Measurements from ENCODE around the gene G6PC3.

Gene G6PC3

DNA sequence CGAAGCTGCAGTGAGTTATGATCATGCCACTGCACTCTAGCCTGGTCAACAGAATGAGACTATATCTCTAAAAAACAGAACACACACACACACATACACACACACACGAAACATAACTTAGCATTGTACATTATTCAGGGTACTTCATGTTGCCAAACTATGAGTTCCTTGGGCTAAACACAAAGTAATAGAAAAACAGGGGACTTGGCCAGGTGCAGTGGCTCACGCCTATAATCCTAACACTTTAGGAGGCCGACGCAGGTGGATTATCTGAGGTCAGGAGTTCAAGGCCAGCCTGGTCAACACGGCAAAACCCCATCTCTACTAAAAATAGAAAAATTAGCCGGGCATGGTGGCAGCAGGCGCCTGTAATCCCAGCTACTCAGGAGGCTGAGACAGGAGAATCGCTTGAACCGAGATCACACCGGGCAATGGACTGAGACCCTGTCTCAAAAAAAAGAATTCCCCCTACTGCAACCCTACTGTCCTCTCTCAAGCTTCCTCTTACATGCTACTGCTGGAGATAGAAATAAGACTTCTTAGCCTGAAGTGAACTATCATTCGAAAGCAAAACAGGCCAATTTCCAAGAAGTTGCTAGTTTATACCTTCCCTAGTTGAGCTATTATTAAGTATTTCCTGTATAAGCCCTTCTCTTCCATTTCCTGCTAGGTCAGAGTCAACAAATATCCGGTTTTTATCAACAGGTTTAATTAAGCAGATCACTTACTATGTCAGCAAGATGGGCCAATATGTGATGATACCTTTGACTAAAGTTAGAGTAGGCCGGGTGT lies 11.2 kb upstream of the G6PC3 start:
- in situ Hi-C loops (cut with MboI; ENCODE audit: low sequenced_read_pairs), result no loop called here

DNA sequence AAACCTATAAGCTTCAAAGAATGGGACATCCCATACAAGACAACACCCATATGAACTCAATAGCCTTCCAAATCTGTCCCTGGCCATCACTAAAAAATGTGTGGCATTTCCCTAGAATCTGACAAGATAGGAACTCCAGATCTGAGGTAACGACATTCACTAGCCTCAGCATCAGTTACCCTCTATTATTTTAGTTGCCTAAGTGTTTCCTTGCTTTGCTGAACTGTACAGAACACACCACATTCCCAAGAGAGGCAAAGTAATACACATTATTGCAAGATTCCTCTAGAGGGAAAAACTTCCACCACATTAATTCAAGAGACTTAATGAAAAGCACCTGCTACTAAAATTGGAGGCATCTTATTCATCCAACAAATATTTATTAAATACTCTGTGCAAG lies 9.1 kb upstream of the G6PC3 start:
- in situ Hi-C loops (cut with MboI; ENCODE audit: low sequenced_read_pairs), result no loop called here

DNA sequence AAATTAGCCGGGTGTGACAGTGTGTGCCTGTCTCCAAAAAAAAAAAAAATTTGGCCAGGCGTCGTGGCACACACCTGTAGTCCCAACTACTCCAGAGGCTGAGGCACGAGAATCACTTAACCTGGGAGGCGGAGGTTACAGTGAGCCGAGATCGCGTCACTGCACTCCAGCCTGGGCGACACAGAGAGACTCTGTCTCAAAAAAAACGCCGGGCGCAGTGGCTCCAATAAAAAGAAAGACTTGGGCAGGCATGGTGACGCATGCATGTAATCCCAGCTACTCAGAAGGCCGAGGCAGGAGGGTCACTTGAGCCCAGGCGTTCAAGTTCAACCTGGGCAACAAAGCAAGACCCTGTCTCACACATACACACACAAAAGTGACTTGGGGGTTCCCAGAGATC lies 7.7 kb upstream of the G6PC3 start:
- in situ Hi-C loops (cut with MboI; ENCODE audit: low sequenced_read_pairs), result no loop called here

DNA sequence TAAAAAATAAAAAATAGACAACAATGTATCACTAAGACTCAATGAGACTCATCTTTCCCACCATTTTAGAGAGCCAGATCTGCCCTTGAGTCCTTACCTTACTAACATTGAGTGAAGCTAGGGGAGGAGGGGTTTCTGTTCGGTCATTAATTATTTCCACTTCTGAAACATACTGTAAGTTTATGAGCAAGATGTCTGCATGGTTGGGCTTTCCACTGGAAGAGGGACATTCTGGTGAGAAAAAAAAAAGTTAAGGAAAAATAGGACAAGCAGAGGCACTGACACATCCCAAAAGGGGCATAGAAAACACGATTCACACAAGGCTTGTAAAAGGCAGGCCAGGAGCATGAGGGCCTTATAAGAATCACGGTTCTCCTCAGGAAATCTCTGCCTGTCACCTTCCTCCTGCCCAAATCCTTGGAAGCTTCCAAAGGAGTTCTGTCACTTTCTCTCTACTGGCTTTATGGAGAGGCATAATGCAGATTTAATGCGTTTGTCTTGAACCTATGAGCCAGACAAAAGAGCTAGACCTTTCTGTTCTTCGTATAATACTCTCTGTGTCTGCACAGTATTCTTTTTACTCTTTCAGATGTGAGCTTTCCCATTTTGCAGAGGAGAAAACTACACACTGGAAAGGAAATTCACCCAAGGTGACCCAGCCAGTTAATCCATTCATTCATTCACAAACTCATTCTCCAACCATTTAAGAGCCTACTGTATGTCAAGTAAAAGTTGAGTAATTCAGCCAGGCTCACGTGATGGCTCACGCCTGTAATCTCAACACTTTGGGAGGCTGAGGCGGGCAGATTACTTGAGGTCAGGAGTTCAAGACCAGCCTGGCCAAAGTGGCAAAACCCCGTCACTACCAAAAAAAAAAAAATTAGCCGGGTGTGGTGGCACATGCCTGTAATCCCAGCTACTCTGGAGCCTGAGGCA lies 6.6 kb upstream of the G6PC3 start:
- in situ Hi-C loops (cut with MboI; ENCODE audit: low sequenced_read_pairs), result no loop called here

DNA sequence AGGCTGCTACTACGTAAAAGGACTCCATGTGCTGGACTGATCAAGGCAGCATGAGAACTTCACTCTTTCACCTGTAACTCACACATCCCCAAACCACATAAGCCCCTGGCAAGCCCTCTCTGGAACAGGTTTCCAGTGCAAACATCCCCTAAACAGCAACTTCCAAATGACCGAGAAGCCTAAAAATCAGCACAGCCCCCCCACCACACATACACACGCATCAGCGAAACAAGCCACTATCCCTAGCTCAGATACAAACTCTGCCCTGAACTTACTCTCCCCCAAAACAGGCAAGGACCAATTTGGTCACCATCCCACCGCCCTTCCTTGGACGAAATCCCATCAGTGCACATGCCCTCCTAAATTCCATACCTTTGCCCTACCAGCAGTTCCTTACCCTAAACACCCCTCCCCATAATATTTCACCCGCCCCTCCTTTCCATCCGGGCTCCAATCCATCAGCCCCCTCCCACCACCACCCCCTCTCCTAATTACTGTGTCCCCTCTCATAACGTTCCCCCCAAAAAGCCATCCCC lies 4.8 kb upstream of the G6PC3 start:
- in situ Hi-C loops (cut with MboI; ENCODE audit: low sequenced_read_pairs), result no loop called here

DNA sequence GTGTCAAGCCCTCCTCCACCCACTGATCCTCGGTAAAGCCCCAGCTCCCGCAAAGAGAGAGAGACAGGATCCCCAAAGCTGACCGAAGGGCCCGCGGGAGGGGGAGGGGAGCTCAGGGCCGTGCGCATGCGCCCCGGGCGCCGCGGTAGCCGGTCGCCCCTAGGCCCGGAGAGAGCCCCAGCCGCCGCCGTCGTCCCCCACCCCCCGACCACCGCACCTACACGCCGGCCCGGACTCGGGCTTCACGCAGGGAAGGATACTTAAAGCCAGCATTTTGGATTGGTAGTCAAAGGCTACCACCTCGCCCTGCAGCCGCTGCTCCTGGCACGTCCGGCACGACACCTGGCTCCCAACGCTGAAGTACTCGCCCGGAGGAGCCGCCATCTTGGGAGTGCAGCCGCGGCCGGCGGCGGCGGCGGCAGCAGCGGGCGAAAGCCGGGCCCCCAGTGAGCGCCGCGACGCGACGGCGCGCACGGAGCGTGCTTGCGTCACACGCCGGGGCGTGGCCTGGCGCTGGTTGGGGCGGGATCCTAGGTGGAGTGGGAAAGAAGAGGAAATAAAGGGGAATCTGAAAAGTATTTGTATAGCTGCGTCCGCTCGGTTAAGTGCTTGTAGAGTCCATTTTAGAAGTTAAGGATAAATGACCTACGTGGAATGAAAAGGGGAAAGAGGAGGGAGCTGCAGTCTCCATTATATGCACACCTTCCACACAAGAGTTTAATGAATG lies 4.2 kb upstream of the G6PC3 start, which contains the start of gene LSM12:
LSM12 (minus strand) TSS at position 468 of the 727 bp plus-strand sequence; CDS start at position 384, 84 bp downstream.
- in situ Hi-C loops (cut with MboI; ENCODE audit: low sequenced_read_pairs), result no loop called here

DNA sequence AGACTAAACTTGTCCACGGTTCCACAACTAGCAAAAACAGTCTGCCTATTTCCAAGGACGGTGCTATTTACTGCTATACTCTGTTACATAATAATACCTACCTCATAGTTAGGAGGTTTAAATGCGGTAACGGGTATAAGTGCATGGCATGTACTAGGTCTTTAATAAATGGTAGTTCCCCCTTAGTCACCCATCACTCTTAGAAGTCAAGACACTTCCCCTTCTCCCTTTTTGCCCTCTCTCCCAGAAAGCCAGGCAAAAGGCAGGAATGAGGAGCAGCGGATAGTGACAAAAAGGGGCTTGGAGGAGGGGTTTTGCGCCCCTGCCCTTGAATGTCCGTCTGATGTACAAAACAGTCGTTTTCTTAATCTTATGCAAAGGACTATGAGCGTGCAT lies 3.0 kb upstream of the G6PC3 start:
- in situ Hi-C loops (cut with MboI; ENCODE audit: low sequenced_read_pairs), result no loop called here

DNA sequence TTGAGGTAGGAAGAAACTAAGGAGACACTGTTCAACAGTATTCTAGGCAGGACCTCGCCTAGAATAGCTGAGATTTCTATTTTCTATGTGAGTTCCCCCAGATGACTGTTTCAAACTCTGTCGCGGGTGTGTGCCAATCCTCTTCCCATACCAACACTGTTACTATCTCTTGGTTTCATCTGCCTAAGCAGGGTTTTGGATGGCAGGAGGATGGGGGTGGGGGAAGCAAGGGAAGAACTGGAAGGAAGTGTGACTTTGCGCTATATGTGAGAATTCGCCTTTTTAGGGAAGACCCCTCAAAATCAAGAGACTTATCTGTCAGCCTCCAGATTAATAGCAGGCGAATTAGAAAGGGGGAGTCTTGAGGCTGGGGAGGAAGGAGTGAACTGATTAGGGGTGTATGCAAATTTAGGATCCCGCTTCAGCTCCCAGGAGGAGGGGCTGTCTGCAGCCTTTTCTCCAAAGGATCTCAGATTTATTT lies 521 bp upstream of the G6PC3 start:
- in situ Hi-C loops (cut with MboI; ENCODE audit: low sequenced_read_pairs), result no loop called here

DNA sequence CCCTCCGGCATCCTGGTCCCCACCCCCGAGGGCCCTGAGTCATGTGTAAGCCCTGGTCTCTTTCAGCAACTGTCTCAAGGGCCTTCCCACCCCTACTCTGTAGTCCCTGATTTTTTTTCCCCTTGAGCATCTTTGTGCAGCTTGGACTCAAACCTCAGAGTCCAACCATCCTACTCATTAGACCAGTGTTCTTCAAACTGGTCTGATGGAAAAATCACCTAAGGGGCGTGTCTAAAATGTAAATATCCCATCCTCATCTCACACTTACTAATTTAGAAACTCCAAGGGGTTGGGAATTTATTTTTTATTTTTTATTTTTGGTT lies 624 bp downstream of the G6PC3 start:
- in situ Hi-C loops (cut with MboI; ENCODE audit: low sequenced_read_pairs), result no loop called here

DNA sequence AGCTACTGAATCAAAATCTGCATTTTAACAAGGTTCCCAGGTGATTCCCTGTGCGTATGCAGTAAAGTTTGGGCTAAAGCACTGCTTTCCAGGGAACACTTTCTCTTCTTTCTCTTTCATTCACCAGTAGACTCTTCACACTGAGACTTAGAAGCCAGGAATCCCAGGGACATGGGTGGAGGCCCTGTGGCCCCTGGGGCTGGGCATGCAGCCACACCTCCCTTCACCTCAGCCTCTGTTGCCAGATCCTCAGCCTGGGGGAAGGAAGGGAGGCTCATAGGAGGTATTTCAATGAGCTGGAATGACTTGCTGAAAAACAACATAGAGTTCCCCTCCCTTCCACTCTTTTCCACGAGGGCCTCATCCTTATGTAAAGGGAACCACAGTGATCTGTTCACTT lies 1.2 kb downstream of the G6PC3 start:
- in situ Hi-C loops (cut with MboI; ENCODE audit: low sequenced_read_pairs), result no loop called here

DNA sequence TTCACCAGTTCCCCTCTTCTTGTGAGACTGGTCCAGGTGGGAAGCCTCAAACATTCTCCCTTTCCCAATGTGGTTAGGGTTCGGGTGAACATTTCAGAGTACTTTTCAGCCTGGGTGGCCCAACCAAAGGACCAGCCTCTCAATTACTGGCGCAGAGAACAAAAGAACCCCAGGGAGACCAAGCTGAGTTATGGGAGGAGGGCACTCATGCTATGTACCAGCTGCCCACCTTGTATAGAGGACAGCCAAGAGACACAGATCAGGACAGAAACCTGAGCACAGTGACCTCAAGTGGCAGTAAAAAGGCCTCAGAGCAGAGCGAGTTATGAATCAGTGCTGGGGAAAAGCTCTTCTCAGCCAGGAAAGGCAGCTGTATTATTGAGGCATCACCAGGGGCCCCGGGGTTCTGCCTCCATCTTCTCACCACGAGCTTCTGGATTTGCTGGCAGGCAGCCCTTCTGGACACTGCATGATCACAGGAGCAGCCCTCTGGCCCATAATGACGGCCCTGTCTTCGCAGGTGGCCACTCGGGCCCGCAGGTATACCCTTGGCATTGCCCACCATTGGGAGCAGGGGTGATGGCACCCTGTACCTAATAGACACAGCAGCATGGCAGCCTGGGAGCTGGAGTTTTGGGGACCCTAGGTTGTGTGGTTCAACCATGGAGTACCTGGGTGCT lies 3.8 kb downstream of the G6PC3 start:
- in situ Hi-C loops (cut with MboI; ENCODE audit: low sequenced_read_pairs), result no loop called here

DNA sequence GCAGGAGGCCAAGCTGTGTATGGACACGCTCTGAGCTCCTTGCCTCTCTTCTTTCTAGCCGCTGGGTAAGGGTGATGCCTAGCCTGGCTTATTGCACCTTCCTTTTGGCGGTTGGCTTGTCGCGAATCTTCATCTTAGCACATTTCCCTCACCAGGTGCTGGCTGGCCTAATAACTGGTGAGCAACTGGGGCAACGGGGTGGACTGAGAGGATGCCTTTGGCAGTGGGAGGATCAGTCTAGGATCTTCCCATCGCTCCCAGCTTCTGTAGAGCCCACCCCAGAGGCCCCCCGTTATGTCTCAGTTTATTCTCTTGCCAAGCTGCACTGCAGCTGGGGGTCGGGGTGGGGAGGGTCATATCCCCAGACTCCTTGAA lies 4.4 kb downstream of the G6PC3 start:
- in situ Hi-C loops (cut with MboI; ENCODE audit: low sequenced_read_pairs), result no loop called here

DNA sequence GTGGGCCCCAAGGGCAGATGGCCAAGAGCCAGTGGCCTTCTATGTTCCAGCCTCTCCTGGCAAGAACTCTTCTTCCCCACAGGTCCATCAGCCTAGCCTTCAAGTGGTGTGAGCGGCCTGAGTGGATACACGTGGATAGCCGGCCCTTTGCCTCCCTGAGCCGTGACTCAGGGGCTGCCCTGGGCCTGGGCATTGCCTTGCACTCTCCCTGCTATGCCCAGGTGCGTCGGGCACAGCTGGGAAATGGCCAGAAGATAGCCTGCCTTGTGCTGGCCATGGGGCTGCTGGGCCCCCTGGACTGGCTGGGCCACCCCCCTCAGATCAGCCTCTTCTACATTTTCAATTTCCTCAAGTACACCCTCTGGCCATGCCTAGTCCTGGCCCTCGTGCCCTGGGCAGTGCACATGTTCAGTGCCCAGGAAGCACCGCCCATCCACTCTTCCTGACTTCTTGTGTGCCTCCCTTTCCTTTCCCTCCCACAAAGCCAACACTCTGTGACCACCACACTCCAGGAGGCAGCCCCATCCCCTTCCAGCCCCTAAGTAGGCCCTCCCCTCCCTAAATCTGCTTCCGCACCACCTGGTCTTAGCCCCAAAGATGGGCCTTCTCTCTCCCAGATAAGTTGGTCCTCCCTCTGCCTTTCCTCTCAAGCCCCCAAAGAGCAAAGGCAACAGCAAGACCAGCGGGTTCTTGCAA lies 5.2 kb downstream of the G6PC3 start:
- in situ Hi-C loops (cut with MboI; ENCODE audit: low sequenced_read_pairs), result no loop called here

DNA sequence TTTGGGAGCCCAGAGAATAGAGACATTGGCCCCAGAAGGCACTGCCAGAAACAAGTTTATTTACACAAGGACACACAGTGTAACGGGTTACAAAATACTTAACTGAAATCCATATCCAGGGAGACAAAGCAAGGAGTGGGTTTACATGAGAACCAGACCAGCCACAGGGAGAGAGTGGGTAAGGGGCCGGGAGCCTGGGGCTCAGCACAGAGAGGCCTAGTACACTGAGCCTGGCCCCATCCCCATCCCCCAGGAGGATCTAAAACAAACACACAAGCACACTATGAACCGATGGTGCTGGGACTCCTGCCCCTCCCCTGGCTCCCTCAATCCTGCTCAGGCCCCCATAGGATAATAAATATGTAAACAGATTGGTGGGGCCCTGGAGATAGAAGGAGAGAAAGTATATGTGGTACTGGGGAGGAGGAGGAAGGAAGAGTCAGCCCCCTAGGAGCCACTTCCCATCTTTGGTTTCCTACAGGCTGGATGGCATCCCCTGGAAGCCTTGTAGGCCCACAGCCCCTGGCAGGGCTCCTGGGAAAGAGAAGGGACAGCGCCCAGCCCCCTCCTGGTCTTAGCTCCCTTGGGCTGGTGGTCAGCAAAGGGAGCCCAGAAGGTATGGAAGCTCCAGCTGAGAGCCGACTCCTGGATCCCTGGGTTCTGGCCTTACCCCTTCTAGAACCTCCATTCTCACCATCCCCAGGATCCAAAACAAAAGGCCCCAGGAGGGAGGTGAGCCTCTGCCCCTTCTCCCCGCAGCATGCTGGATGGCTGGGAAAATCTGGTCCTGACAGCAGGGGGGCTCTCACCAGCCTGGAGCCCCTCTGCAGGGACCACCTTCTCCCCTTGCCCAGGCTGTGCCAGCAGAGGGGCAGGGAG lies 6.4 kb downstream of the G6PC3 start:
- in situ Hi-C loops (cut with MboI; ENCODE audit: low sequenced_read_pairs), result no loop called here

DNA sequence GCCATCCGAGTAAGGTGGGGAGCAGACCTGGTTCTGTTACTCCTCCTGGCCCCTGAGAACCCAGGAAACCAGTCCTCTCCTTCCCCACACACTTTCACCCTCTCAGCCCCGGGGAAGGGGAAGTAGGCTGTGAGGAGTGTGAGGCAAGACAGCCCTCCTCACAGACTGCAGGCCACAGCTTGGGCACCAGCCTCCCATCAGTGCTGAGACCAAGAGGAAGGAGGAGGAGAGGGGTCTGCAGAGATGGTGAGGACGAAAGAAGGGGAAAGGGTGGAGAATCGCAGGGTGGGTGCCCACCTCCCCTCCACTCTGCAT lies 7.0 kb downstream of the G6PC3 start:
- in situ Hi-C loops (cut with MboI; ENCODE audit: low sequenced_read_pairs), result no loop called here

DNA sequence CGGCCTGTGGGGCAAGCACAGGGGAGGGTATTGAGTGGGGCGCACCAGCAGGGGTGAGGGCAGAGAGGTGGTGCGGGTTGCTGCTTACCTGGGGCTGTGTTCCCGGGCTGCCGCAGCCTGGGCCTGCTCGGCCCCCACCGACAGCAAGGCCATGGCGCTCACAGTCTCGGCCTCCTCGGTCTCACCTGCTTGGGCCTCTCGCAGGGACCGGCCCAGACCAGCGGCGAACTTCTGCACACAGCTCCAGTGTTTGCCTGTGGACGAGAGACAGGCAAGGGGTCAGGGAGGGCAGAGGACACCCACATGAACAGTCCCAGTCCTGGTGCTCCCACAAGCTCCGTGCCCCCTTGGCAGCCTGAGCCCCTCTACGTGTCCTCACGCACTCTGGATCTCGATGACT lies 7.9 kb downstream of the G6PC3 start:
- in situ Hi-C loops (cut with MboI; ENCODE audit: low sequenced_read_pairs), result no loop called here

DNA sequence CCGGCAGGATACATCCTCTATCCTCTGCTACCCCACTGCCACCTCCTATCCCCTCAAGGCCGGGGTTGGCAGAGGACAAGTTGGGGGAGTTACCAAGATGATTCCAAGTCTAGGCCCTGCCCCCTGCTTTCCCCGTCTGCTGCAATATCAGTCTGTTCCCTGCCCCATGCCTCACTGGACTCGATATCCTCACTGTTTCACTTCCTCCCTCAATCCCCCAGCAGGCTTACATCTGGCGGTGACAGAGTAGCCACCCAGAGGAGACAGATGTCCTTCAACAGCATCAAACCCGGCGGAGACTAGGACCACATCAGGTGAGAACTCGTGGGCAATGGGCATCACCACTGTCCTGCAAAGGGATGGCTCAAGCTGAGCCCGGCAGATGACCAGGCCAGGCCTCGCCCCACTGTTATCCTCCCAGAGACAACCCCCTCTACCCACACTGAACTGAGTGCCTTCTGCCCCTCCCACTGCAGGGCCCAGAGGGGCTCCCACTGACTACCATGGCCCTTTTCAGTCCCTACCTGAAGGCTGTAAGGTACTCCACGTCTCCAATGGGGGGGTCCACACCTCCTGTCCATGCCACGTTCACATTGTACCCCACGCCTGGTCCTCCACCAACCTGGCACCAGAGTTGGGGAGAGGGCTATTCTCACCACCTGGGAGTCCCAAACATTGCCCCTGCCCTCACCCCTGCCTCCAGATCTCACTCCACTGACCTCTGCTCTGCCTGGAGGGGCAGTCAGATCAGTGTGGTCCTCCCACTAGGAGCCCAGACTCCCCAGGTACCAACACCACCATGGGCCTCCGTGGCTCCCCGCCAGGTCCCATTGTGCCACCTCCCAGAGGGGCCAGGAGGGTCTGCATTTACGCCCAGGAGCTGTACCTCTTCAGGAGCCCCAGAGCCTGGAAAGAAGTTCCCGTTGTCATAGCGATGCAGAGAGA lies 9.6 kb downstream of the G6PC3 start:
- in situ Hi-C loops (cut with MboI; ENCODE audit: low sequenced_read_pairs), result no loop called here

DNA sequence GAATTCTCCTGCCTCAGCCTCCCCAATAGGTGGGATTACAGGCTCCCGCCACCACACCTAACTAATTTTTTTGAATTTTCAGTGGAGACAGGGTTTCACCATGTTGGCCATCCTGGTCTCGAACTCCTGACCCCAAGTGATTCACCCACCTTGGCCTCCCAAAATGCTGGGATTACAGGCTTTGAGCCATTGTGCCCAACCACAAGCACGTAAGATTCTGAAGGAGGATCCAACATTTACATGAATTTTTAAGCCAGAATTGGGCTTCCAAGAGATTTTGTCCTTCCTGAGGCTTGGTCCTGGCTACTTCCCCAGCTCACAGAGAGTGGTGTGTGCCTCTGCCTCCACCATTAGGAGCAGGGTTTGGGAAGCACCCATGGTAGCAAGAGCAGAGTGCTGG lies 11.1 kb downstream of the G6PC3 start:
- in situ Hi-C loops (cut with MboI; ENCODE audit: low sequenced_read_pairs), result no loop called here

All from hTERT RPE-1 (cell line).